Right lobe of liver (tissue), 6 donors: ENCODE results near the gene SPSB2. TPM values are rescaled to one million over a fixed set of nuclear protein-coding genes. Genes with fewer than 3 reads are reported as not detected.
A peak's percentile ranks its signal among the peaks of the same experiment; 100 is the strongest.

ENCODE experiments used
- ATAC-seq, 4 donors: fragments of 200-7000 bp; cut with Tn5 transposase; one replicate each; pipeline ENCODE4 v1.9.1; 2020; ENCODE audit warnings: mild to moderate bottlenecking in 4 of 4, moderate library complexity in 4 of 4
- DNase-seq, 3 donors: peaks; one replicate each; pipeline ENCODE4 v3.0.0-alpha.2; 2020
- H3K27ac ChIP-seq, 3 donors: fragments of 200-600 bp; one replicate each; pipeline ENCODE4 v1.8.0; 2022
- H3K27me3 ChIP-seq, 2 donors: fragments of 200-600 bp; one replicate each; pipeline ENCODE4 v1.8.0; 2022
- H3K36me3 ChIP-seq, 4 donors: fragments of 200-600 bp; sonication (generic) in 1 of 4; one replicate each; pipeline versions ENCODE4 v1.5.1 to v1.8.0; 2017 to 2022; ENCODE audit warnings: control low read depth in 1 of 4
- H3K4me1 ChIP-seq, 4 donors: fragments of 200-600 bp; sonication (generic) in 1 of 4; one replicate each; pipeline versions ENCODE4 v1.5.1 to v1.8.0; 2017 to 2022; ENCODE audit warnings: control low read depth in 1 of 4
- H3K4me3 ChIP-seq, 3 donors: fragments of 200-600 bp; one replicate each; pipeline ENCODE4 v1.8.0; 2022
- H3K9me3 ChIP-seq, 4 donors: fragments of 200-600 bp; sonication (generic) in 1 of 4; one replicate each; pipeline versions ENCODE4 v1.5.1 to v1.8.0; 2017 to 2022; ENCODE audit warnings: control low read depth in 1 of 4
- CTCF ChIP-seq, 4 donors: fragments of 200-600 bp in 3 of 4; fragments of 450-650 bp in 1 of 4; IDR thresholded peaks; one replicate each; pipeline versions ENCODE4 v1.5.1 to v1.8.0; 2016 to 2022; ENCODE audit warnings: antibody characterized with exemption in 4 of 4, mild to moderate bottlenecking in 2 of 4
- POLR2A ChIP-seq: fragments of 450-650 bp; IDR thresholded peaks from one replicate; pipeline ENCODE4 v1.6.1; 2017; ENCODE audit warnings: antibody characterized with exemption, mild to moderate bottlenecking
- WGBS: methylation state at CpG from one replicate; pipeline ENCODE4 v1.1.6; 2018; ENCODE audit warnings: low coverage, low lambda C conversion rate; ENCODE audit not compliant: insufficient coverage; ENCODE audit errors: missing lambda C conversion rate; 5-methylcytosine and 5-hydroxymethylcytosine counted together
- intact Hi-C, 2 donors: fragments of 100-400 bp; cut with DNase I; formaldehyde crosslinking; loops; one replicate each; pipeline versions ENCODE4 v1.11.2 to v1.14.1; 2022
- total RNA-seq, 6 experiments: library from RNA; depleted of rRNA in 2 of 6; stranded (reverse); fragments of >200 nt in 2 of 6; fragmentation: NEBNext Ultra II Directional in 3 of 6; extraction: Animal tissue kit (Norgen Biotek cat#: 25700) in 3 of 6; gene quantifications; one replicate each; pipeline versions ENCODE4 v1.1.0 to v1.2.4, GENCODE V29; 2016 to 2023
- donor health status: DM: no; HTN: yes; CAD: no.
- donor health status: DM: no; HTN: no; CAD: no.
- donor health status: DM: no; HTN: no; CAD: no.
- donor health status: DM: no; HTN: yes; CAD: no.
- donor health status: DM: no; HTN: yes; CAD: no.

Gene SPSB2
- total RNA-seq, 6 experiments from 2014 or later = 1.7 to 5.3 (median 3.6) TPM

DNA sequence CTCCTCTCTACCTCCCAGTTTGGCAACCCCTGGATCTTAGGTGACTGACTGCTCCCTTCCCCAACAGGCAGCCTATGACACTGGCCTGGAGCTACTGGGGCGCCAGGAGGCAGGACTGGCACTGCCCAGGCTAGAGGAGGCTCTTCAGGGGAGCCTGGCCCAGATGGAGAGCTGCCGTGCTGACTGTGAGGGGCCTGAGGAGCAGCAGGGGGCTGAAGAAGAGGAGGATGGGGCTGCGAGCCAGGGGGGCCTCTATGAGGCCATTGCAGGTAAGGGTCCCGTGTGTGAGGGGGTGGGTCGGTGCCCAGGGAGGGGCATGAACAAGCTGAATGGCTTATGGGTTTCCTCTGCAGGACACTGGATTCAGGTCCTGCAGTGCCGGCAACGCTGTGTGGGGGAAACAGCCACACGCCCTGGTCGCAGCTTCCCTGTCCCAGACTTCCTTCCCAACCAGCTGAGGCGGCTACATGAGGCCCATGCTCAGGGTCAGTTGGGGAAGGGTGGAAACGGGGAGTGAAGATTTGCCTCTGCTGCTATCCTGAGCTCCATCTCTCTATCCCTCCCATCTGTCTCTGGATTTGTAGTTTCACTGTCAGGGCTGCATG, 42.7 kb downstream of the SPSB2 start:
- WGBS = 58% methylated on average over 7 of the region's 11 CpGs
- ATAC-seq = no peak
- no peak for TF ChIP-seq CTCF (IDR thresholded peaks at IDR 0.05)
- TF ChIP-seq POLR2A = no peak

GRCh38 chr12:6829536-6830220, 43.4 kb downstream of the SPSB2 start:
- no peak for ATAC-seq
- no peak overlapping the region for H3K27ac ChIP-seq

More for the DNA sequence above, 42.7 kb downstream of the SPSB2 start:
- Histone ChIP-seq H3K9me3 (no peaks in the 10 kb centered on the region), H3K27ac (no peak overlapping the region), H3K36me3 (no peaks in the 10 kb centered on the region), H3K4me1 (peaks cover 0 to 5% (median 0%) of the 10 kb centered on the region in 4 donors), H3K27me3 (no peaks in the 10 kb centered on the region), H3K4me3 (no peak overlapping the region)
- intact Hi-C loops = loop anchor here in 1 of 2 donors (10.0 kb wide), 1 partner anchor 206 kb away; no protein-coding TSS in a partner anchor
- peak in 1 of 3 donors; percentile 52 for DNase-seq

GRCh38 chr12:6828781-6829535, 44.1 kb downstream of the SPSB2 start:
- intact Hi-C loops = loop anchor here in 1 of 2 donors (5.0 kb wide), 1 partner anchor 97 kb away; no protein-coding TSS in a partner anchor
- TF ChIP-seq CTCF (IDR thresholded peaks at IDR 0.05) (no peak), POLR2A (no peak)
- Histone ChIP-seq H3K27ac (no peak overlapping the region), H3K4me1 (peaks cover 0 to 5% (median 0%) of the 10 kb centered on the region in 4 donors), H3K27me3 (no peaks in the 10 kb centered on the region), H3K36me3 (no peaks in the 10 kb centered on the region), H3K9me3 (no peaks in the 10 kb centered on the region), H3K4me3 (peak overlapping the region; percentile 47 to 58 (median 51))
- DNase-seq = peak in 1 of 3 donors; percentile 25
- WGBS = 3% methylated on average over 27 of the region's 71 CpGs
- ATAC-seq = peak in 1 of 4 donors; percentile 3

More at GRCh38 chr12:6829536-6830220, 43.4 kb downstream of the SPSB2 start:
- WGBS = 59% methylated on average over 9 of the region's 19 CpGs
- DNase-seq = peak in 1 of 3 donors; percentile 15
- peak overlapping the region in 2 of 3 donors; percentile 51 to 58 for H3K4me3 ChIP-seq
- H3K9me3 ChIP-seq = no peaks in the 10 kb centered on the region
- no peaks in the 10 kb centered on the region for H3K36me3 ChIP-seq
- H3K27me3 ChIP-seq = no peaks in the 10 kb centered on the region
- TF ChIP-seq POLR2A = no peak
- no peak for TF ChIP-seq CTCF (IDR thresholded peaks at IDR 0.05)
- peaks cover 0 to 5% (median 0%) of the 10 kb centered on the region in 4 donors for H3K4me1 ChIP-seq
- intact Hi-C loops = loop anchor here (5.0 to 10.0 kb wide), 2 partner anchors 97 to 205 kb away; no protein-coding TSS in a partner anchor

DNA sequence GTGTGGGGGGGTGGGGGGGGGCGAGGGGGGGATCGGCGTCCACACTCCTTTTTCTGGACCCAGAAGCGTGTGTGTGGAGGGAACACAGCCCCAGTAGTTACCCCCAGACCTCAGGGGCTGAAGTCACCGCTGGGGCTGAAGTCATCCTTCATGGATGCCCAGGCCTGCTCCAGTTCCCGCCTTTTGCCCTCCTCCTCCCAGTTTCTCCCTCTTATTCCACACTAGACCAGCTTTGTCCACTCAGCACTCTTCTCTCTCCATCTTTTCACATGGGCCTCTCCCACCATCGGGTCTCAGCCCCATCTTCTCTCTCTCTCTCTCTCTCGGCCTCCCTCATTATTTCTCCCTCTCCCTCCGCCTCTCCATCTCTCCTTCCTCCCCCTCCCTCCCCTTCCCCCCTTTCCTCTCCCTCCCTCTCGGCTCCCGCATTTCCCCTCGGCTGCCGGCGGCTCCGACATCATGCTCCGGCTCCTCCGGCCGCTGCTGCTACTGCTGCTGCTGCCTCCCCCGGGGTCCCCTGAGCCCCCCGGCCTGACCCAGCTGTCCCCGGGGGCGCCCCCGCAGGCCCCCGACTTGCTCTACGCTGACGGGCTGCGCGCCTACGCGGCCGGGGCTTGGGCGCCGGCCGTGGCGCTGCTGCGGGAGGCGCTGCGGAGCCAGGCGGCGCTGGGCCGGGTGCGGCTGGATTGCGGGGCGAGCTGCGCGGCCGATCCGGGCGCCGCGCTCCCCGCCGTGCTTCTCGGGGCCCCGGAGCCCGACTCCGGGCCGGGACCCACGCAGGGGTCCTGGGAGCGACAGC, 44.9 kb downstream of the SPSB2 start, which contains the start of gene P3H3:
TSS of gene P3H3 (plus strand) at position 426 of the 799 bp plus-strand sequence. CDS start at position 460, 34 bp downstream.
- ATAC-seq = peak in 1 of 4 donors; percentile 35
- peak in 1 of 3 donors; percentile 32 for DNase-seq
- WGBS = 2% methylated on average over 30 of the region's 60 CpGs
- Histone ChIP-seq H3K4me1 (peaks cover 0 to 5% (median 0%) of the 10 kb centered on the region in 4 donors), H3K36me3 (no peaks in the 10 kb centered on the region), H3K4me3 (peak within 1 kb of the TSS; percentile 47 to 58 (median 51)), H3K27ac (no peak within 1 kb of the TSS), H3K27me3 (no peaks in the 10 kb centered on the region), H3K9me3 (no peaks in the 10 kb centered on the region)
- TF ChIP-seq POLR2A (no peak), CTCF (IDR thresholded peaks at IDR 0.05) (peak in 1 of 4 donors; percentile 25)
- intact Hi-C loops = loop anchor here in 1 of 2 donors (5.0 kb wide), 1 partner anchor 96 kb away; no protein-coding TSS in a partner anchor
